ENCODE measurements around the gene CHRFAM7A. TPM values are rescaled to one million over a fixed set of nuclear protein-coding genes. Genes with fewer than 3 reads are reported as not detected.
"Not testable (repeated sequence)": the region's sequence is repeated elsewhere in the genome, so short reads cannot be mapped to it uniquely, and the experiment has no call there.

Gene CHRFAM7A
- total RNA-seq, 1 donor from 2014 or later, result 8.6 TPM

DNA sequence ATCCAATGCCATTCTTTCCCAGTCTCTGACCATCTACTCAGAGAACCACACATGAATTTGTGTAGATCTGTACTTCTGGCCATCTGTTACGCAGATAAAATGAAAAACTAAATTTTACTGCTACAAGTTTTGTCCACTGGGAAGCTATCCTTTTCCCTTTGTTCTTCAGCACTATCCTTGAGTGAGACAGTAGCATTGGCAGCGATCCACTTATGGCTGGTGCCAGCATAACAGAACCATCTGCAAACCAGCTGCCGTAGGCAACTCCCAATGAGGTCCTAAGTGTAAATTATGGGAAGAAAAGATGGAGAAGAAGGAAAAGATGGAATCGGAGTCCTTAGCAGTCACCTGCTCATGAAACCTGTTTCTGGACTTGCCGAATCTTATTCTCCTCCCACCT is 72.3 kb downstream of the CHRFAM7A start:
- DNase-seq (ENCODE audit: low read depth, low spot score), result not testable (repeated sequence)

GRCh38 chr15:30315704-30316103 is 77.6 kb downstream of the CHRFAM7A start:
- DNase-seq (ENCODE audit: low read depth, low spot score), result not testable (repeated sequence)

DNA sequence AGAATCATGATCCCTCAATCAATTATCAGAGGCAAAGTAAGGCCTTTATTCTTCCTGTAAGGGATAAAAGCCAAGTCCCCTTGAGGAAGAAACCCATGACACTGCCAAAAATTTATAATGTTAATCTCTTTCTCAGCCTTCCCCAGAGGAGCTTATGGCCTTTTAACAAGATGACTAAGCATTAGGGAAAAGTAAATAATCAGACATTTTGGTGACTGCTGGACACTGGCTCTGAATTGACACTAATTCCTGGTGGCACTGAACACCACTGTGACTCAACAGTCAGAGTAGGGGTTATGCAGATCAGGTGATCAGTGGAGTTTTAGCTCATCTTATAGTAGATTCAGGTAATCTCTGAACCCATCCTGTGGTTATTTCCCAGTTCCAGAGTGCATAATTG is 82.8 kb downstream of the CHRFAM7A start:
- not testable (repeated sequence) for DNase-seq (ENCODE audit: low read depth, low spot score)

Other genes starting within 250 kb of the CHRFAM7A start
- gene GOLGA8R, start 20.7 kb upstream of the CHRFAM7A start, total RNA-seq, result 1.1 and 1.3 TPM in 2 replicates
- 0.32 and 0.59 TPM in 2 replicates for gene GOLGA8Q, start 158.5 kb upstream of the CHRFAM7A start, total RNA-seq
- gene GOLGA8H, start 210.5 kb upstream of the CHRFAM7A start, total RNA-seq, result 1.2 and 2.0 TPM in 2 replicates

Data from pulmonary artery endothelial cell (primary cell).